Measurements from ENCODE around the gene LRRC41.
"Not testable (repeated sequence)": the region's sequence is repeated elsewhere in the genome, so short reads cannot be mapped to it uniquely, and the experiment has no call there.

DNA sequence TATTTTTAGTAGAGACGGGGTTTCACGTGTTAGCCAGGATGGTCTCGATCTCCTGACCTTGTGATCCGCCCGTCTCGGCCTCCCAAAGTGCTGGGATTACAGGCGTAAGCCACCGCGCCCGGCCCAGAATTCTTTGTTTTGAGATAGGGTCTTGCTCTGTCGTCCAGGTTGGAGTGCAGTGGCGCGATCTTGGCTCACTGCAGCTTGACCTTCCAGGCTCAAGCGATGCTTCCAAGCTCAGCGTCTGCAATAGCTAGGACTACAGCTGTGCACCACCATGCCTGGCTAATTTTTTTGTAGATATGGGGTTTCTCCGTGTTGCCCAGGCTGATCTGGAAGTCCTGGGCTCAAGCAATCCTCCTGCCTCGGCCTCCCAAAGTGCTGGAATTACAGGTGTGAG is 57.3 kb downstream of the LRRC41 start:
- not testable (repeated sequence) for TF ChIP-seq EZH2 (IDR thresholded peaks at IDR 0.05; ENCODE audit: low read depth)
- TF ChIP-seq, protein P1, sequence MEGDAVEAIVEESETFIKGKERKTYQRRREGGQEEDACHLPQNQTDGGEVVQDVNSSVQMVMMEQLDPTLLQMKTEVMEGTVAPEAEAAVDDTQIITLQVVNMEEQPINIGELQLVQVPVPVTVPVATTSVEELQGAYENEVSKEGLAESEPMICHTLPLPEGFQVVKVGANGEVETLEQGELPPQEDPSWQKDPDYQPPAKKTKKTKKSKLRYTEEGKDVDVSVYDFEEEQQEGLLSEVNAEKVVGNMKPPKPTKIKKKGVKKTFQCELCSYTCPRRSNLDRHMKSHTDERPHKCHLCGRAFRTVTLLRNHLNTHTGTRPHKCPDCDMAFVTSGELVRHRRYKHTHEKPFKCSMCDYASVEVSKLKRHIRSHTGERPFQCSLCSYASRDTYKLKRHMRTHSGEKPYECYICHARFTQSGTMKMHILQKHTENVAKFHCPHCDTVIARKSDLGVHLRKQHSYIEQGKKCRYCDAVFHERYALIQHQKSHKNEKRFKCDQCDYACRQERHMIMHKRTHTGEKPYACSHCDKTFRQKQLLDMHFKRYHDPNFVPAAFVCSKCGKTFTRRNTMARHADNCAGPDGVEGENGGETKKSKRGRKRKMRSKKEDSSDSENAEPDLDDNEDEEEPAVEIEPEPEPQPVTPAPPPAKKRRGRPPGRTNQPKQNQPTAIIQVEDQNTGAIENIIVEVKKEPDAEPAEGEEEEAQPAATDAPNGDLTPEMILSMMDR (conservative IDR thresholded peaks at IDR 0.05): not testable (repeated sequence)
